K562 (cell line): ENCODE data around the gene FTL. TPM values are rescaled to one million over a fixed set of nuclear protein-coding genes. Genes with fewer than 3 reads are reported as not detected.

Experiments used
- ARNT ChIP-seq, 2 experiments: fragments of 450-650 bp; IDR thresholded peaks; 2 replicates each; pipeline ENCODE4 v1.6.1; 2016; ENCODE audit warnings: mild to moderate bottlenecking in 1 of 2
- HOMEZ ChIP-seq: fragments of 250-450 bp; sonication (Bioruptor Pico); IDR thresholded peaks from 2 replicates; pipeline ENCODE4 v1.4.0; 2020; ENCODE audit warnings: mild to moderate bottlenecking, moderate library complexity
- MCM7 ChIP-seq, 2 experiments: fragments of 450-650 bp; IDR thresholded peaks; 2 replicates each; pipeline ENCODE4 v1.6.1; 2016 to 2018
- MITF ChIP-seq: IDR thresholded peaks from 2 replicates; pipeline ENCODE4 v1.6.1; 2014; ENCODE audit warnings: antibody characterized with exemption
- NBN ChIP-seq: fragments of 450-650 bp; IDR thresholded peaks from 2 replicates; pipeline ENCODE4 v1.6.1; 2016; ENCODE audit warnings: low read depth, mild to moderate bottlenecking
- NR2F6 ChIP-seq: fragments of 450-650 bp; formaldehyde crosslinking; IDR thresholded peaks from 2 replicates; pipeline ENCODE4 v1.4.0; 2020; ENCODE audit warnings: mild to moderate bottlenecking
- PHB ChIP-seq: fragments of 250-450 bp; sonication (Bioruptor Pico); IDR thresholded peaks from 2 replicates; pipeline ENCODE4 v1.5.0; 2021
- SMC3 ChIP-seq: conservative IDR thresholded peaks from 2 replicates; pipeline ENCODE4 v1.6.1; 2011; ENCODE audit warnings: low read depth, low read length, improper control_type of control experiment; ENCODE audit not compliant: insufficient read depth
- SPI1 ChIP-seq: IDR thresholded peaks from 2 replicates; pipeline ENCODE4 v1.6.1; 2011; ENCODE audit warnings: low read depth, low read length, control low read depth, borderline replicate concordance
- SUPT5H ChIP-seq: fragments of 450-650 bp; IDR thresholded peaks from 2 replicates; pipeline ENCODE4 v1.6.1; 2016
- TBP ChIP-seq: optimal IDR thresholded peaks from 2 replicates; pipeline ENCODE3; 2011; ENCODE audit warnings: low read depth, low read length, improper control_type of control experiment
- ZBTB2 ChIP-seq: fragments of 450-650 bp; IDR thresholded peaks from 2 replicates; pipeline ENCODE4 v1.6.1; 2016; ENCODE audit warnings: antibody characterized with exemption
- ZKSCAN8 ChIP-seq: fragments of 200-800 bp; sonication (Bioruptor generic); IDR thresholded peaks from 2 replicates; pipeline ENCODE4 v1.6.1; 2016; ENCODE audit warnings: missing genetic modification characterization, missing compliant biosample characterization
- ZNF41 ChIP-seq: fragments of 250-450 bp; sonication (Bioruptor Pico); conservative IDR thresholded peaks from 2 replicates; pipeline ENCODE4 v1.4.0; 2020; ENCODE audit warnings: mild to moderate bottlenecking
- ZNF512 ChIP-seq: IDR thresholded peaks from 2 replicates; pipeline ENCODE4 v1.6.1; 2016; ENCODE audit warnings: missing genetic modification characterization, missing compliant biosample characterization
- ZNF592 ChIP-seq: fragments of 450-650 bp; IDR thresholded peaks from 2 replicates; pipeline ENCODE4 v1.6.1; 2017; ENCODE audit warnings: antibody characterized with exemption, mild to moderate bottlenecking
- polyA plus RNA-seq, 8 experiments: library from polyadenylated mRNA; depleted of rRNA in 4 of 8; stranded (reverse) in 5 of 8; unstranded in 3 of 8; fragments of >200 nt; fragmentation: Nextera tagmentation in 2 of 8; fragmentation: Illumina TruSeq in 1 of 8; extraction: Ambion mirVana in 2 of 8; extraction: Trizol in 1 of 8; gene quantifications; 2 replicates each; pipeline versions ENCODE4 v1.2.1 to v1.2.3, GENCODE V29; 2011 to 2014; ENCODE audit warnings: inconsistent platforms in 1 of 8, missing spikeins in 1 of 8
- total RNA-seq, 7 experiments: library from RNA; depleted of rRNA in 6 of 7; stranded (reverse); fragments of >200 nt in 6 of 7; fragmentation: Illumina TruSeq in 2 of 7; extraction: Trizol in 2 of 7; gene quantifications; 2 replicates each; pipeline versions ENCODE4 v1.2.1 to v1.2.3, GENCODE V29; 2011 to 2021; ENCODE audit warnings: low replicate concordance in 1 of 7

FTL gene
- total and polyA plus RNA-seq, 9 of the 15 experiments (the other 6 are each of a cell fraction or from before 2014, with no cell fraction given), result 1,231 to 27,415 (median 3,965) TPM

- TF ChIP-seq ZKSCAN8 (CRISPR knock-in tag), result no peak; the same call in 1 of the 2 replicates
- no peak for TF ChIP-seq TBP
- no peak for TF ChIP-seq HOMEZ (CRISPR knock-in tag)
- no peak for TF ChIP-seq SMC3
- TF ChIP-seq PHB (CRISPR knock-in tag), result 0 out of 2 replicates have a peak, but pooled peaks have one; percentile 1
- no peak for TF ChIP-seq ZBTB2
- 0 out of 2 replicates have a peak, but pooled peaks have one; percentile 21 for TF ChIP-seq NBN
- peak; percentile 22 to 85; a peak in 1 of 4 replicates for TF ChIP-seq ARNT (IDR thresholded peaks at IDR 0.05)
- no peak for TF ChIP-seq ZNF512 (tag)
- TF ChIP-seq NR2F6 (CRISPR knock-in tag), result no peak
- no peak for TF ChIP-seq MITF
- 0 out of 2 replicates have a peak, but pooled peaks have one; percentile 26 for TF ChIP-seq ZNF592
- TF ChIP-seq SUPT5H, result peak; percentile 1; the same call in 1 of the 2 replicates
- no peak for TF ChIP-seq SPI1
- no peak for TF ChIP-seq ZNF41 (CRISPR knock-in tag)
- no peak for TF ChIP-seq MCM7 (IDR thresholded peaks at IDR 0.05)
These were observed 687 bp upstream of the FTL start (continued) for GRCh38 chr19:48964205-48965039.
